DMS153 treated with DMSO at 0.1 percent for 48 hours (cell line): ENCODE results near the gene UTP20.
"Not testable (repeated sequence)": the region's sequence is repeated elsewhere in the genome, so short reads cannot be mapped to it uniquely, and the experiment has no call there.

ENCODE experiments used
- DNase-seq: peaks from one replicate; lab custom pipeline; 2025; ENCODE audit not compliant: unreplicated experiment; lab: John Stamatoyannopoulos, UW

UTP20 gene

GRCh38 chr12:101325590-101325989 lies 45.7 kb downstream of the UTP20 start:
- no peak for DNase-seq

- no peak for DNase-seq
These were observed 47.1 kb downstream of the UTP20 start for GRCh38 chr12:101327051-101327450.

- DNase-seq, result no peak
These were observed 47.6 kb downstream of the UTP20 start for GRCh38 chr12:101327546-101327945.

GRCh38 chr12:101328917-101329316 lies 49.0 kb downstream of the UTP20 start:
- no peak for DNase-seq

GRCh38 chr12:101330631-101331030 lies 50.7 kb downstream of the UTP20 start:
- no peak for DNase-seq

GRCh38 chr12:101336437-101336836 lies 56.5 kb downstream of the UTP20 start:
- DNase-seq, result no peak

GRCh38 chr12:101338087-101338486 lies 58.2 kb downstream of the UTP20 start:
- no peak for DNase-seq

GRCh38 chr12:101343893-101344292 lies 64.0 kb downstream of the UTP20 start:
- no peak for DNase-seq

- DNase-seq, result no peak
These were observed 71.8 kb downstream of the UTP20 start for GRCh38 chr12:101351682-101352081.

- DNase-seq, result no peak
These were observed 76.9 kb downstream of the UTP20 start for GRCh38 chr12:101356794-101357193.

GRCh38 chr12:101361455-101361854 lies 81.5 kb downstream of the UTP20 start:
- DNase-seq, result no peak

GRCh38 chr12:101368016-101368415 lies 88.1 kb downstream of the UTP20 start:
- DNase-seq, result no peak

GRCh38 chr12:101372431-101372830 lies 92.5 kb downstream of the UTP20 start:
- no peak for DNase-seq

- no peak for DNase-seq
These were observed 95.7 kb downstream of the UTP20 start for GRCh38 chr12:101375573-101375972.

GRCh38 chr12:101379149-101379548 lies 99.2 kb downstream of the UTP20 start:
- no peak for DNase-seq

- DNase-seq, result not testable (repeated sequence)
These were observed 111.3 kb downstream of the UTP20 start for GRCh38 chr12:101391181-101391580.

- DNase-seq, result no peak
These were observed 127.1 kb downstream of the UTP20 start for GRCh38 chr12:101407049-101407435.

GRCh38 chr12:101407436-101408345 lies 127.8 kb downstream of the UTP20 start, which contains the start of gene ARL1:
TSS of gene ARL1 (minus strand) at chr12:101407772. CDS start at chr12:101407645, 127 bp downstream.
- DNase-seq, result peak; percentile 51

GRCh38 chr12:101410169-101410568 lies 130.3 kb downstream of the UTP20 start:
- DNase-seq, result not testable (repeated sequence)

GRCh38 chr12:101414533-101415119 lies 134.7 kb downstream of the UTP20 start:
- peak; percentile 2 for DNase-seq

GRCh38 chr12:101415228-101415627 lies 135.3 kb downstream of the UTP20 start:
- no peak for DNase-seq

- not testable (repeated sequence) for DNase-seq
These were observed 142.2 kb downstream of the UTP20 start for GRCh38 chr12:101422066-101422465.
